ENCODE data around the gene TBC1D22A.

The TBC1D22A gene

GRCh38 chr22:46915950-46916730 lies 153.7 kb downstream of the TBC1D22A start:
- H3K4me3 ChIP-seq (ENCODE audit: low read length), result no peak overlapping the region
- H3K4me2 ChIP-seq (ENCODE audit: low read length), result no peak overlapping the region
- no peak overlapping the region for H3K9ac ChIP-seq (ENCODE audit: low read length)
- H3K27ac ChIP-seq (ENCODE audit: low read length), result no peak overlapping the region
- peaks cover 74% of the 10 kb centered on the region for H3K36me3 ChIP-seq (replicated peaks; ENCODE audit: low read depth, low read length)
- H3K27me3 ChIP-seq (ENCODE audit: low read depth, low read length), result no peaks in the 10 kb centered on the region
- no peaks in the 10 kb centered on the region for H3K4me1 ChIP-seq (ENCODE audit: low read length)
- H3K9me3 ChIP-seq (ENCODE audit: insufficient read depth, low read length), result no peaks in the 10 kb centered on the region
- H4K20me1 ChIP-seq (ENCODE audit: insufficient read depth, low read length), result peaks cover 66% of the 10 kb centered on the region
- TF ChIP-seq EZH2phosphoT487 (IDR thresholded peaks at IDR 0.05; ENCODE audit: low read depth) (no peak), CTCF (IDR thresholded peaks at IDR 0.05; ENCODE audit: low read depth, low read length) (no peak)
- H2AFZ ChIP-seq (ENCODE audit: low read depth, low read length), result no peak overlapping the region
- H3K79me2 ChIP-seq (ENCODE audit: low read length), result no peaks in the 10 kb centered on the region

- H3K9me3 ChIP-seq (ENCODE audit: insufficient read depth, low read length), result no peaks in the 10 kb centered on the region
- no peaks in the 10 kb centered on the region for H3K4me1 ChIP-seq (ENCODE audit: low read length)
- peaks cover 72% of the 10 kb centered on the region for H4K20me1 ChIP-seq (ENCODE audit: insufficient read depth, low read length)
- H3K27ac ChIP-seq (ENCODE audit: low read length), result no peak overlapping the region
- no peaks in the 10 kb centered on the region; the same call in 1 of the 2 replicates for H3K79me2 ChIP-seq (ENCODE audit: low read length)
- no peak overlapping the region for H2AFZ ChIP-seq (ENCODE audit: low read depth, low read length)
- no peak for TF ChIP-seq EZH2phosphoT487 (IDR thresholded peaks at IDR 0.05; ENCODE audit: low read depth)
- no peak for TF ChIP-seq CTCF (IDR thresholded peaks at IDR 0.05; ENCODE audit: low read depth, low read length)
- peaks cover 80% of the 10 kb centered on the region for H3K36me3 ChIP-seq (replicated peaks; ENCODE audit: low read depth, low read length)
- H3K9ac ChIP-seq (ENCODE audit: low read length), result no peak overlapping the region
- H3K4me3 ChIP-seq (ENCODE audit: low read length), result no peak overlapping the region
- H3K4me2 ChIP-seq (ENCODE audit: low read length), result no peak overlapping the region
- no peaks in the 10 kb centered on the region for H3K27me3 ChIP-seq (ENCODE audit: low read depth, low read length)
These were observed 154.7 kb downstream of the TBC1D22A start for GRCh38 chr22:46916886-46917770.

- Histone ChIP-seq H3K27me3 (ENCODE audit: low read depth, low read length) (no peaks in the 10 kb centered on the region), H4K20me1 (ENCODE audit: insufficient read depth, low read length) (peaks cover 78% of the 10 kb centered on the region), H3K4me3 (ENCODE audit: low read length) (no peak overlapping the region), H3K79me2 (ENCODE audit: low read length) (no peaks in the 10 kb centered on the region; the same call in 1 of the 2 replicates), H3K9me3 (ENCODE audit: insufficient read depth, low read length) (no peaks in the 10 kb centered on the region), H3K9ac (ENCODE audit: low read length) (no peak overlapping the region), H3K4me1 (ENCODE audit: low read length) (no peaks in the 10 kb centered on the region), H3K27ac (ENCODE audit: low read length) (no peak overlapping the region), H2AFZ (ENCODE audit: low read depth, low read length) (no peak overlapping the region), H3K4me2 (ENCODE audit: low read length) (no peak overlapping the region), H3K36me3 (replicated peaks; ENCODE audit: low read depth, low read length) (peaks cover 79% of the 10 kb centered on the region)
- TF ChIP-seq EZH2phosphoT487 (IDR thresholded peaks at IDR 0.05; ENCODE audit: low read depth) (no peak), CTCF (IDR thresholded peaks at IDR 0.05; ENCODE audit: low read depth, low read length) (no peak)
These were observed 155.3 kb downstream of the TBC1D22A start for GRCh38 chr22:46917771-46918101.

- H3K36me3 ChIP-seq (replicated peaks; ENCODE audit: low read depth, low read length), result peaks cover 74% of the 10 kb centered on the region
- no peaks in the 10 kb centered on the region for H3K4me1 ChIP-seq (ENCODE audit: low read length)
- no peaks in the 10 kb centered on the region for H3K27me3 ChIP-seq (ENCODE audit: low read depth, low read length)
- H4K20me1 ChIP-seq (ENCODE audit: insufficient read depth, low read length), result peaks cover 83% of the 10 kb centered on the region
- no peak overlapping the region for H3K4me2 ChIP-seq (ENCODE audit: low read length)
- TF ChIP-seq CTCF (IDR thresholded peaks at IDR 0.05; ENCODE audit: low read depth, low read length) (no peak), EZH2phosphoT487 (IDR thresholded peaks at IDR 0.05; ENCODE audit: low read depth) (no peak)
- H3K27ac ChIP-seq (ENCODE audit: low read length), result no peak overlapping the region
- H3K9me3 ChIP-seq (ENCODE audit: insufficient read depth, low read length), result no peaks in the 10 kb centered on the region
- no peak overlapping the region for H3K9ac ChIP-seq (ENCODE audit: low read length)
- no peak overlapping the region for H3K4me3 ChIP-seq (ENCODE audit: low read length)
- H2AFZ ChIP-seq (ENCODE audit: low read depth, low read length), result no peak overlapping the region
- H3K79me2 ChIP-seq (ENCODE audit: low read length), result no peaks in the 10 kb centered on the region; the same call in 1 of the 2 replicates
These were observed 155.7 kb downstream of the TBC1D22A start for GRCh38 chr22:46918197-46918596.

Data from OCI-LY3 (cell line).